Vagina (tissue), 2 donors: ENCODE measurements around the gene RALGAPA1. TPM values are rescaled to one million over a fixed set of nuclear protein-coding genes. Genes with fewer than 3 reads are reported as not detected.

ENCODE experiments used
- DNase-seq, 2 donors: peaks; one replicate each; pipeline ENCODE4 v3.0.0-alpha.2; 2017; ENCODE audit errors: extremely low spot score in 2 of 2
- H3K27ac ChIP-seq: fragments of 200-600 bp; sonication (generic); one replicate; pipeline ENCODE4 v1.5.1; 2019
- H3K27me3 ChIP-seq: fragments of 200-600 bp; sonication (generic); one replicate; pipeline ENCODE4 v1.5.1; 2019
- H3K36me3 ChIP-seq, 2 donors: fragments of 200-600 bp; sonication (generic); one replicate each; pipeline ENCODE4 v1.5.1; 2017 to 2019
- H3K4me1 ChIP-seq: fragments of 200-600 bp; sonication (generic); one replicate; pipeline ENCODE4 v1.5.1; 2019
- H3K4me3 ChIP-seq, 2 donors: fragments of 200-600 bp; sonication (generic); 1 replicate in 1 of 2; 2 replicates in 1 of 2; pipeline ENCODE4 v1.5.1; 2016 to 2019
- H3K9me3 ChIP-seq: fragments of 200-600 bp; sonication (generic); one replicate; pipeline ENCODE4 v1.5.1; 2019
- CTCF ChIP-seq, 3 experiments: fragments of 450-650 bp in 2 of 3; fragments of 200-600 bp in 1 of 3; sonication (generic) in 1 of 3; IDR thresholded peaks; one replicate each; pipeline ENCODE4 v1.5.1; 2017 to 2019; ENCODE audit warnings: antibody characterized with exemption in 3 of 3, mild to moderate bottlenecking in 2 of 3, moderate library complexity in 2 of 3
- POLR2A ChIP-seq, 2 donors: fragments of 450-650 bp; IDR thresholded peaks; one replicate each; pipeline ENCODE4 v1.6.1; 2017; ENCODE audit warnings: antibody characterized with exemption in 2 of 2, mild to moderate bottlenecking in 2 of 2, moderate library complexity in 2 of 2
- POLR2AphosphoS5 ChIP-seq, 2 donors: sonication (generic); formaldehyde crosslinking; IDR thresholded peaks; one replicate each; pipeline ENCODE4 v1.9.0; 2017; ENCODE audit warnings: antibody characterized with exemption in 2 of 2, mild to moderate bottlenecking in 2 of 2, low read depth in 1 of 2; ENCODE audit not compliant: insufficient read depth in 1 of 2
- intact Hi-C: fragments of 100-400 bp; cut with DNase I; formaldehyde crosslinking; loops from one replicate; pipeline ENCODE4 v1.15.1; 2023
- total RNA-seq: library from RNA; depleted of rRNA; stranded (reverse); fragments of >200 nt; gene quantifications from one replicate; pipeline ENCODE4 v1.2.3, GENCODE V29; 2016

Gene RALGAPA1
- total RNA-seq, 1 donor from 2014 or later: 77.8 TPM

- DNase-seq: no peak
- Histone ChIP-seq H3K4me3 (no peak overlapping the region), H3K27me3 (no peaks in the 10 kb centered on the region), H3K27ac (no peak overlapping the region), H3K36me3 (no peaks in the 10 kb centered on the region), H3K4me1 (no peaks in the 10 kb centered on the region), H3K9me3 (no peaks in the 10 kb centered on the region)
- TF ChIP-seq POLR2AphosphoS5 (IDR thresholded peaks at IDR 0.05; ENCODE audit: insufficient read depth in 1 of 2, low read depth in 1 of 2) (no peak), CTCF (IDR thresholded peaks at IDR 0.05) (no peak), POLR2A (IDR thresholded peaks at IDR 0.05) (no peak)
- intact Hi-C loops: no loop called here
Measured at GRCh38 chr14:35565871-35566464, 243.1 kb downstream of the RALGAPA1 start.

GRCh38 chr14:35558680-35559079, 250.4 kb downstream of the RALGAPA1 start:
- no peak for DNase-seq
- Histone ChIP-seq H3K27me3 (no peaks in the 10 kb centered on the region), H3K4me1 (no peaks in the 10 kb centered on the region), H3K27ac (no peak overlapping the region), H3K9me3 (no peaks in the 10 kb centered on the region), H3K4me3 (no peak overlapping the region), H3K36me3 (no peaks in the 10 kb centered on the region)
- intact Hi-C loops: no loop called here
- no peak for TF ChIP-seq CTCF (IDR thresholded peaks at IDR 0.05)
- no peak for TF ChIP-seq POLR2AphosphoS5 (IDR thresholded peaks at IDR 0.05; ENCODE audit: insufficient read depth in 1 of 2, low read depth in 1 of 2)
- TF ChIP-seq POLR2A (IDR thresholded peaks at IDR 0.05): no peak

- no peak for TF ChIP-seq POLR2A (IDR thresholded peaks at IDR 0.05)
- intact Hi-C loops: no loop called here
- Histone ChIP-seq H3K4me3 (no peak overlapping the region), H3K4me1 (no peaks in the 10 kb centered on the region), H3K27ac (no peak overlapping the region), H3K36me3 (no peaks in the 10 kb centered on the region), H3K27me3 (no peaks in the 10 kb centered on the region), H3K9me3 (no peaks in the 10 kb centered on the region)
- no peak for DNase-seq
Measured at GRCh38 chr14:35557221-35557747, 251.8 kb downstream of the RALGAPA1 start.

- no peak overlapping the region for H3K27ac ChIP-seq
- no peaks in the 10 kb centered on the region for H3K36me3 ChIP-seq
- no peak for TF ChIP-seq CTCF (IDR thresholded peaks at IDR 0.05)
- no peak for TF ChIP-seq POLR2A (IDR thresholded peaks at IDR 0.05)
- no peak for TF ChIP-seq POLR2AphosphoS5 (IDR thresholded peaks at IDR 0.05; ENCODE audit: insufficient read depth in 1 of 2, low read depth in 1 of 2)
- H3K9me3 ChIP-seq: no peaks in the 10 kb centered on the region
- H3K4me1 ChIP-seq: no peaks in the 10 kb centered on the region
- H3K4me3 ChIP-seq: no peak overlapping the region
- intact Hi-C loops: no loop called here
- no peak for DNase-seq
- no peaks in the 10 kb centered on the region for H3K27me3 ChIP-seq
Measured at GRCh38 chr14:35556548-35556947, 252.5 kb downstream of the RALGAPA1 start.

GRCh38 chr14:35553808-35554207, 255.3 kb downstream of the RALGAPA1 start:
- TF ChIP-seq CTCF (IDR thresholded peaks at IDR 0.05): no peak
- TF ChIP-seq POLR2AphosphoS5 (IDR thresholded peaks at IDR 0.05; ENCODE audit: insufficient read depth in 1 of 2, low read depth in 1 of 2): no peak
- no peak for TF ChIP-seq POLR2A (IDR thresholded peaks at IDR 0.05)
- Histone ChIP-seq H3K4me1 (no peaks in the 10 kb centered on the region), H3K27me3 (no peaks in the 10 kb centered on the region), H3K4me3 (no peak overlapping the region), H3K27ac (no peak overlapping the region), H3K9me3 (no peaks in the 10 kb centered on the region), H3K36me3 (no peaks in the 10 kb centered on the region)
- intact Hi-C loops: no loop called here
- no peak for DNase-seq
